Smooth muscle cell (in vitro differentiated cells): ENCODE data around the gene TFCP2. TPM values are rescaled to one million over a fixed set of nuclear protein-coding genes. Genes with fewer than 3 reads are reported as not detected.
A peak's percentile ranks its signal among the peaks of the same experiment; 100 is the strongest.

Experiments used
- DNase-seq: peaks from one replicate; lab custom pipeline; 2025; ENCODE audit not compliant: unreplicated experiment; lab: John Stamatoyannopoulos, UW
- H2AFZ ChIP-seq: fragments of 200-600 bp; sonication (generic); 2 replicates; pipeline ENCODE4 v1.6.0; 2016; ENCODE audit warnings: antibody characterized with exemption, low read depth, mild to moderate bottlenecking
- H3F3A ChIP-seq: fragments of 200-600 bp; sonication (generic); 2 replicates; pipeline ENCODE4 v1.6.0; 2017; ENCODE audit warnings: antibody characterized with exemption, low read depth
- H3K27ac ChIP-seq: fragments of 200-600 bp; sonication (generic); 2 replicates; pipeline ENCODE4 v1.5.1; 2016; ENCODE audit warnings: low read depth, mild to moderate bottlenecking
- H3K27me3 ChIP-seq: fragments of 200-600 bp; sonication (generic); 2 replicates; pipeline ENCODE4 v1.6.1; 2016; ENCODE audit warnings: low read depth, mild to moderate bottlenecking
- H3K36me3 ChIP-seq: fragments of 200-600 bp; sonication (generic); 2 replicates; pipeline ENCODE4 v1.5.1; 2016; ENCODE audit warnings: low read depth
- H3K4me1 ChIP-seq: fragments of 200-600 bp; sonication (generic); 2 replicates; pipeline ENCODE4 v1.5.1; 2016; ENCODE audit warnings: low read depth
- H3K4me2 ChIP-seq: fragments of 200-600 bp; sonication (generic); 2 replicates; pipeline ENCODE4 v1.6.0; 2016; ENCODE audit warnings: mild to moderate bottlenecking
- H3K4me3 ChIP-seq: fragments of 200-600 bp; sonication (generic); 2 replicates; pipeline ENCODE4 v1.5.1; 2016; ENCODE audit warnings: mild to moderate bottlenecking
- H3K79me2 ChIP-seq: fragments of 200-600 bp; sonication (generic); 2 replicates; pipeline ENCODE4 v1.6.0; 2016; ENCODE audit warnings: low read depth, mild to moderate bottlenecking
- H3K9ac ChIP-seq: fragments of 200-600 bp; sonication (generic); 2 replicates; pipeline ENCODE4 v1.6.0; 2016; ENCODE audit warnings: low read depth
- H3K9me3 ChIP-seq: fragments of 200-600 bp; sonication (generic); replicated peaks from 2 replicates; pipeline ENCODE4 v1.5.1; 2016; ENCODE audit warnings: low read depth
- H4K20me1 ChIP-seq: fragments of 200-600 bp; sonication (generic); 2 replicates; pipeline ENCODE4 v1.6.0; 2016; ENCODE audit warnings: low read depth
- WGBS: methylation state at CpG from one replicate; pipeline ENCODE4 v1.1.7; 2016; ENCODE audit warnings: low lambda C conversion rate; 5-methylcytosine and 5-hydroxymethylcytosine counted together
- polyA plus RNA-seq: library from polyadenylated mRNA; unstranded; fragments of >200 nt; fragmentation: Nextera tagmentation; extraction: Ambion mirVana; gene quantifications from 2 replicates; pipeline ENCODE4 v1.2.1, GENCODE V29; 2016
- total RNA-seq: library from RNA; depleted of rRNA; stranded (reverse); fragments of >200 nt; gene quantifications from 2 replicates; pipeline ENCODE4 v1.2.3, GENCODE V29; 2014
- TF ChIP-seq, protein P1 (sequence below): fragments of 200-600 bp; sonication (generic); IDR thresholded peaks from 2 replicates; pipeline ENCODE4 v1.5.1; 2017; ENCODE audit warnings: borderline replicate concordance, mild to moderate bottlenecking, antibody characterized with exemption; ENCODE audit not compliant: insufficient read depth, poor library complexity, severe bottlenecking

Gene TFCP2
- total and polyA plus RNA-seq, 2 experiments from 2014 or later = 12.4 to 16.2 TPM

DNA sequence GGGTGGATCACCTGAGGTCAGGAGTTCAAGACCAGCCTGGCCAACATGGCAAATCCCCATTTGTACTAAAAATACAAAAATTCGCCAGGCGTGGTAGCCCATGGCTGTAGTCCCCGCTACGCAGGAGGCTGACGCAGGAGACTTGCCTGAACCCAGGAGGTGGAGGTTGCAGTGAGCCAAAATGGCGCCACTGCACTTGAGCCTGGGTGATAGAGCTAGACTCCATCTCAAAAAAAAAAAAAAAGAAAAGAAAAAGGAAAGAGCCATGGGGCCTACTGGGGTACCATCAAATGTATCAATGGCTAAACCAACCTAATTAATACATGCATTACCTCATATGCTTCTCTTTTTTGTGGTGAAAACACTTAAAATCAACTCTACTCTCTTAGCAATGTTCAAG is 10.7 kb downstream of the TFCP2 start:
- H3K79me2 ChIP-seq = peaks cover 81% of the 10 kb centered on the region
- no peak overlapping the region for H3K4me2 ChIP-seq
- no peak overlapping the region for H2AFZ ChIP-seq
- peaks cover 76% of the 10 kb centered on the region for H4K20me1 ChIP-seq
- TF ChIP-seq, protein P1, sequence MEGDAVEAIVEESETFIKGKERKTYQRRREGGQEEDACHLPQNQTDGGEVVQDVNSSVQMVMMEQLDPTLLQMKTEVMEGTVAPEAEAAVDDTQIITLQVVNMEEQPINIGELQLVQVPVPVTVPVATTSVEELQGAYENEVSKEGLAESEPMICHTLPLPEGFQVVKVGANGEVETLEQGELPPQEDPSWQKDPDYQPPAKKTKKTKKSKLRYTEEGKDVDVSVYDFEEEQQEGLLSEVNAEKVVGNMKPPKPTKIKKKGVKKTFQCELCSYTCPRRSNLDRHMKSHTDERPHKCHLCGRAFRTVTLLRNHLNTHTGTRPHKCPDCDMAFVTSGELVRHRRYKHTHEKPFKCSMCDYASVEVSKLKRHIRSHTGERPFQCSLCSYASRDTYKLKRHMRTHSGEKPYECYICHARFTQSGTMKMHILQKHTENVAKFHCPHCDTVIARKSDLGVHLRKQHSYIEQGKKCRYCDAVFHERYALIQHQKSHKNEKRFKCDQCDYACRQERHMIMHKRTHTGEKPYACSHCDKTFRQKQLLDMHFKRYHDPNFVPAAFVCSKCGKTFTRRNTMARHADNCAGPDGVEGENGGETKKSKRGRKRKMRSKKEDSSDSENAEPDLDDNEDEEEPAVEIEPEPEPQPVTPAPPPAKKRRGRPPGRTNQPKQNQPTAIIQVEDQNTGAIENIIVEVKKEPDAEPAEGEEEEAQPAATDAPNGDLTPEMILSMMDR = no peak
- DNase-seq = no peak
- no peak overlapping the region for H3K4me3 ChIP-seq
- no peaks in the 10 kb centered on the region for H3F3A ChIP-seq
- H3K9me3 ChIP-seq = no peaks in the 10 kb centered on the region
- 100% methylated on average over 6 of the region's 6 CpGs for WGBS
- peak overlapping the region; percentile 51 for H3K27ac ChIP-seq
- no peaks in the 10 kb centered on the region for H3K27me3 ChIP-seq
- H3K9ac ChIP-seq = no peak overlapping the region
- no peaks in the 10 kb centered on the region for H3K36me3 ChIP-seq
- H3K4me1 ChIP-seq = no peaks in the 10 kb centered on the region

DNA sequence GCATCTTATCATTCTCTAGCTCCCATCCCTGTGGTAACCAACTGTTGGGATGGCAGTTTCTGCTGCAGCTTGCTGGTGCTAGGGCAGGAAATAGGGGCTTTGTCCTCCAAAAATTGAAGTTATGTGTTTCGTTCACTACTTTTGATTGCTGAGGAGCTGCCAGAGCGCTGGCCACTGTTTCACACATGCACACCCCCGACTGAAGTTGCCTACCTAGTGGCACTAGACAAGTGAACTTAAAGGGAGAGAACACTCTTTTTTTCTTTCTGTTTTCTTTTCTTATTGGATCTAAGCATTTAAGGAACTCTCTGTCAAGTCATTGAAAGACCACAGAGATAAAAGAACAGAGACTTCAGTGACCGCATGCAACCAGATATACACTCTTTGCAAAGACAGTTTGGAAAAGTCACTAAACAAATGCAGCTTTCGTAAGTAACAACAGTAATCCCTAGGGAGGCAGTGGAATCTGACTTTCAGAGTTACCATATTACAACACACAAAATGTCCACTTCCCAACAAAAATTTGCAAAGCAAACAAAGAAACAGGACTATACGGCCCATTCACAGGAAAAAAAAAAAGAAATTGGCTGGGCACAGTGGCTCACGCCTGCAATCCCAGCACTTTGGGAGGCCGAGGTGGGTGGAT is 12.0 kb downstream of the TFCP2 start:
- Histone ChIP-seq H2AFZ (no peak overlapping the region), H3F3A (no peaks in the 10 kb centered on the region), H3K36me3 (no peaks in the 10 kb centered on the region), H3K79me2 (peaks cover 68% of the 10 kb centered on the region), H4K20me1 (peaks cover 78% of the 10 kb centered on the region), H3K9me3 (no peaks in the 10 kb centered on the region), H3K9ac (no peak overlapping the region), H3K4me2 (peak overlapping the region; percentile 75), H3K4me1 (no peaks in the 10 kb centered on the region), H3K27me3 (no peaks in the 10 kb centered on the region), H3K4me3 (no peak overlapping the region), H3K27ac (peak overlapping the region; percentile 51)
- no peak for DNase-seq
- 41% methylated on average over 8 of the region's 8 CpGs for WGBS
- TF ChIP-seq, protein P1 = no peak

DNA sequence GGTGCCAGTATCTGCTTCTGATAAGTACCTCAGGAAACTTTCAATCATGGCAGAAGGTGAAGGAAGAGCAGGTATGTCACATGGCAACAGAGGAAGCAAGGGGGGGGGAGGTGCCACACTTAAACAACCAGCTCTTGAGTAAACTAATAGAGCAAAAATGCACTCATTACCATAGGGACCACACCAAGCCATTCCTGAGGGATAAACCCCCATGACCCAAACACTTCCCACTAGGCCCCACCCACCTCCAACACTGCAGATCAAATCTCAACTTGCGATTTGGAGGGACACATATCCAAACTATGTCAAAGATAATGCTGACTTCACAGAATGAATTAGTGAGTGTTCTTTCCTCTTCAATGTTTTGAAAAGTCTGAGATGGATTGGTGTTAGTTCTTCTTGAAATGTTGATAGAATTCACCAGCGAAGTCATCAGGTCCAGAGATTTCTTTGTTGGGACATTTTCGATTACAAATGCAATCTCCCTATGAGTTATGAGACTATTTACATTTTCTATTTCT is 16.6 kb downstream of the TFCP2 start:
- H3K9me3 ChIP-seq = no peaks in the 10 kb centered on the region
- no peak overlapping the region for H3K4me2 ChIP-seq
- peaks cover 66% of the 10 kb centered on the region for H4K20me1 ChIP-seq
- no peak overlapping the region for H3K4me3 ChIP-seq
- WGBS = 99% methylated on average over 3 of the region's 3 CpGs
- H3K36me3 ChIP-seq = no peaks in the 10 kb centered on the region
- H3K9ac ChIP-seq = no peak overlapping the region
- no peak for DNase-seq
- no peak overlapping the region for H3K27ac ChIP-seq
- H3K79me2 ChIP-seq = peaks cover 37% of the 10 kb centered on the region
- TF ChIP-seq, protein P1 = no peak
- no peak overlapping the region for H2AFZ ChIP-seq
- no peaks in the 10 kb centered on the region for H3K4me1 ChIP-seq
- H3F3A ChIP-seq = no peaks in the 10 kb centered on the region
- H3K27me3 ChIP-seq = no peaks in the 10 kb centered on the region

DNA sequence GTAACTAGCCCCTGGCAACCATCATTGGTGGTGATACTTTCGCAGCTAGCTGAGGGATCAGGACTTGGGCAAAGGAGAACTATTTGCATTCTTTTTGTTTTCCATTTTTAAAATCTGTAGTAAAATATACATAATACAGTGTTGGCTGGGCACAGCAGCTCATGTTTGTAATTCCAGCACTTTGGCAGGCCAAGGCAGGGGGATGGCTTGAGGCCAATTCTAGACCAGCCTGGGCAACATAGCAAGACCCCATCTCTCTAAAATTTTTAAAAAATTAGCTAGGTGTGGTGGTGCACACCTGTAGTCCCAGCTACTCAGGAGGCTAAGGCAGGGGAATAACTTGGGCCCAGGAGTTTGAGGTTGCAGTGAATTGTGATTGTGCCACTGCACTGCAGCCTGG is 20.0 kb downstream of the TFCP2 start:
- TF ChIP-seq, protein P1 = no peak
- peaks cover 20% of the 10 kb centered on the region for H3K79me2 ChIP-seq
- H3F3A ChIP-seq = no peaks in the 10 kb centered on the region
- H3K27ac ChIP-seq = no peak overlapping the region
- H4K20me1 ChIP-seq = peaks cover 64% of the 10 kb centered on the region
- 88% methylated on average over 1 of the region's 1 CpG for WGBS
- no peaks in the 10 kb centered on the region for H3K9me3 ChIP-seq
- no peak overlapping the region for H2AFZ ChIP-seq
- H3K9ac ChIP-seq = no peak overlapping the region
- no peak for DNase-seq
- no peak overlapping the region for H3K4me3 ChIP-seq
- H3K27me3 ChIP-seq = no peaks in the 10 kb centered on the region
- H3K36me3 ChIP-seq = no peaks in the 10 kb centered on the region
- H3K4me1 ChIP-seq = no peaks in the 10 kb centered on the region
- H3K4me2 ChIP-seq = no peak overlapping the region
